Trophoblast cell (in vitro differentiated cells and primary cell): ENCODE measurements around the gene AP1S1.
"Not testable (repeated sequence)": the region's sequence is repeated elsewhere in the genome, so short reads cannot be mapped to it uniquely, and the experiment has no call there.

Experiments
- DNase-seq, 2 donors: peaks; one replicate each; pipeline ENCODE4 v3.0.0-alpha.2; 2016
- H2AFZ ChIP-seq: 2 replicates; pipeline ENCODE4 v1.6.1; 2013; ENCODE audit warnings: low read length, moderate library complexity, mild to moderate bottlenecking; ENCODE audit not compliant: insufficient read depth, poor library complexity
- H2AK5ac ChIP-seq: 2 replicates; pipeline ENCODE4 v1.6.1; 2013; ENCODE audit warnings: mild to moderate bottlenecking, low read length
- H2BK120ac ChIP-seq: 2 replicates; pipeline ENCODE4 v1.6.1; 2013; ENCODE audit warnings: low read length, mild to moderate bottlenecking, moderate library complexity; ENCODE audit not compliant: insufficient read depth, poor library complexity
- H2BK12ac ChIP-seq: 2 replicates; pipeline ENCODE4 v1.6.1; 2013; ENCODE audit warnings: mild to moderate bottlenecking, low read length, moderate library complexity
- H2BK5ac ChIP-seq: 2 replicates; pipeline ENCODE4 v1.6.1; 2013; ENCODE audit warnings: low read length, low read depth, moderate library complexity, mild to moderate bottlenecking; ENCODE audit not compliant: poor library complexity
- H3K14ac ChIP-seq: 2 replicates; pipeline ENCODE4 v1.6.1; 2013; ENCODE audit warnings: mild to moderate bottlenecking, low read length
- H3K18ac ChIP-seq: 2 replicates; pipeline ENCODE4 v1.6.1; 2013; ENCODE audit warnings: mild to moderate bottlenecking, low read length
- H3K23ac ChIP-seq: 2 replicates; pipeline ENCODE4 v1.6.1; 2013; ENCODE audit warnings: low read length
- H3K27ac ChIP-seq: 2 replicates; pipeline ENCODE4 v1.5.1; 2013; ENCODE audit warnings: low read depth, mild to moderate bottlenecking, inconsistent platforms, low read length, moderate library complexity
- H3K27me3 ChIP-seq: 2 replicates; pipeline ENCODE4 v1.6.1; 2013; ENCODE audit warnings: inconsistent platforms, mild to moderate bottlenecking, low read length, moderate library complexity; ENCODE audit not compliant: insufficient read depth
- H3K36me3 ChIP-seq, 2 experiments: 1 replicate in 1 of 2; 2 replicates in 1 of 2; pipeline ENCODE4 v1.6.1; 2013; ENCODE audit warnings: low read length in 2 of 2, mild to moderate bottlenecking in 2 of 2, moderate library complexity in 1 of 2; ENCODE audit not compliant: insufficient read depth in 2 of 2, control insufficient read depth in 1 of 2
- H3K4ac ChIP-seq: 2 replicates; pipeline ENCODE4 v1.6.1; 2013; ENCODE audit warnings: low read depth, mild to moderate bottlenecking, low read length, moderate library complexity
- H3K4me1 ChIP-seq, 2 experiments: 1 replicate in 1 of 2; 2 replicates in 1 of 2; pipeline ENCODE4 v1.6.1; 2013; ENCODE audit warnings: low read length in 2 of 2, mild to moderate bottlenecking in 2 of 2, moderate library complexity in 1 of 2; ENCODE audit not compliant: insufficient read depth in 2 of 2, control insufficient read depth in 1 of 2
- H3K4me2 ChIP-seq: 2 replicates; pipeline ENCODE4 v1.6.1; 2013; ENCODE audit warnings: inconsistent platforms, mild to moderate bottlenecking, low read length, moderate library complexity
- H3K4me3 ChIP-seq: 2 replicates; pipeline ENCODE4 v1.5.1; 2013; ENCODE audit warnings: mild to moderate bottlenecking, low read depth, low read length, inconsistent platforms
- H3K79me1 ChIP-seq: one replicate; pipeline ENCODE4 v1.6.1; 2013; ENCODE audit warnings: low read length
- H3K79me2 ChIP-seq: 2 replicates; pipeline ENCODE4 v1.6.1; 2013; ENCODE audit warnings: low read length, mild to moderate bottlenecking; ENCODE audit not compliant: control insufficient read depth, insufficient read depth, poor library complexity
- H3K9ac ChIP-seq: 2 replicates; pipeline ENCODE4 v1.6.1; 2013; ENCODE audit warnings: mild to moderate bottlenecking, low read length
- H3K9me3 ChIP-seq: 2 replicates; pipeline ENCODE4 v1.6.1; 2013; ENCODE audit warnings: low read depth, mild to moderate bottlenecking, control low read depth, inconsistent platforms, low read length; ENCODE audit not compliant: insufficient read depth
- H4K12ac ChIP-seq: 2 replicates; pipeline ENCODE4 v1.6.1; 2013; ENCODE audit warnings: low read depth, mild to moderate bottlenecking, low read length, moderate library complexity
- H4K8ac ChIP-seq: 2 replicates; pipeline ENCODE4 v1.6.1; 2013; ENCODE audit warnings: low read depth, mild to moderate bottlenecking, low read length, moderate library complexity
- H4K91ac ChIP-seq: one replicate; pipeline ENCODE4 v1.6.1; 2013; ENCODE audit warnings: low read depth, mild to moderate bottlenecking, low read length, moderate library complexity
- WGBS: extraction: QIAGEN DNeasy Blood & Tissue Kit; methylation state at CpG from one replicate; pipeline ENCODE4 v1.1.7; 2013; ENCODE audit warnings: missing lambda C conversion rate; ENCODE audit not compliant: insufficient read length, insufficient coverage; ENCODE audit errors: extremely low coverage; 5-methylcytosine and 5-hydroxymethylcytosine counted together

Gene AP1S1

GRCh38 chr7:101203740-101204738, 49.8 kb downstream of the AP1S1 start:
- H2BK12ac ChIP-seq, H3K23ac ChIP-seq, H4K12ac ChIP-seq, H3K4me3 ChIP-seq, H3K4ac ChIP-seq, H4K8ac ChIP-seq, H2BK5ac ChIP-seq, H4K91ac ChIP-seq, H3K27ac ChIP-seq, H2AK5ac ChIP-seq, H3K79me1 ChIP-seq, H3K27me3 ChIP-seq, H3K9me3 ChIP-seq, H3K9ac ChIP-seq, H2AFZ ChIP-seq, H3K4me2 ChIP-seq, H3K18ac ChIP-seq, H3K79me2 ChIP-seq, H3K14ac ChIP-seq, H2BK120ac ChIP-seq: not testable (repeated sequence)
- Histone ChIP-seq H3K4me1 (peaks cover 4 to 12% of the 10 kb centered on the region in 2 experiments), H3K36me3 (peaks cover 22 to 25% of the 10 kb centered on the region in 2 experiments)
- no CpG with 5 or more reads among the region's 22 CpGs for WGBS
- peak in 1 of 2 donors; percentile 35 for DNase-seq

DNA sequence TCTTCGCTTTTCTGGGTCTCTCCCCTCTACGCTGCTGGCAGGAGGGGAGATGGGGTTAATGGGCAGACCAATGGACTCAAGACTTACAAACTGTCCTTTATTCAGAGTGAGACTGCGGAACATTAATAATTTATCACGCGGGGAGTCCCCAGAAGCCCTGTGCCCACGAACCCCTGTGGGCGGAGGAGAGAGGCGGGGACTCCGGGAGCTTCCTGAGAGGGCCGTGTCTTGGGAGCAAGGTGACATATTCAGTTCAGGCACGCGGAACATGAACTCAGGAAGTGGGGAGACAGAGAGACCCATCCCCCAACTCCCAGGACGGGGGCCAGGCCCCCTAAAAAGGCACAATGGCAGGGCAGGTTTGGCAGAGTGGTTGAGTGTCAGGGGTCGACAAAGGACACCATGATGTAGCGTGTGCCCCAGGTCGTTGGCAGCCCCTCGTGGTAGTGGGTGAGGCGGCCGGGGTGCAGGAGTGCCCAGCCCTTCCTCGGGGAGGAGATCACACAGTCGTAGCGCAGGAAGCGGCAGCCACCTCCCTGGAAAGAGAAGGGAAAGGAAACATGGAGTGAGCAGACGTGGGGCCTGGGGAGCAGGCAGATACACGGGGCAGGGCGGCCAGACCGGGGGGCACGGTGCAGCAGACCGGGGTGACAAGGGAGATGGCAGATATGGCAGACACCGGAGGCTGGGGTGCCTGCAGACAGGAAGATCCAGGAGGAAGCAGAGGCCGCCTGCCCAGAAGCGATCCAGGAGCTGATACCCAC, 51.8 kb downstream of the AP1S1 start:
- Histone ChIP-seq H4K91ac (no peak overlapping the region), H3K4me3 (no peak overlapping the region), H3K36me3 (peaks cover 37 to 42% of the 10 kb centered on the region in 2 experiments), H2BK120ac (no peak overlapping the region), H4K12ac (no peak overlapping the region), H3K9me3 (peaks cover 3% of the 10 kb centered on the region), H4K8ac (no peak overlapping the region), H3K4ac (no peak overlapping the region), H2BK12ac (no peak overlapping the region), H3K27ac (no peak overlapping the region), H3K79me1 (no peaks in the 10 kb centered on the region), H3K4me1 (peaks cover under 1 to 6% of the 10 kb centered on the region in 2 experiments), H3K4me2 (no peak overlapping the region), H3K14ac (no peak overlapping the region), H3K18ac (no peak overlapping the region), H2AFZ (no peak overlapping the region), H3K23ac (no peak overlapping the region), H3K9ac (no peak overlapping the region), H2AK5ac (no peak overlapping the region), H3K79me2 (no peaks in the 10 kb centered on the region), H3K27me3 (peaks cover 6% of the 10 kb centered on the region), H2BK5ac (no peak overlapping the region)
- DNase-seq: no peak
- no CpG with 5 or more reads among the region's 32 CpGs for WGBS

DNA sequence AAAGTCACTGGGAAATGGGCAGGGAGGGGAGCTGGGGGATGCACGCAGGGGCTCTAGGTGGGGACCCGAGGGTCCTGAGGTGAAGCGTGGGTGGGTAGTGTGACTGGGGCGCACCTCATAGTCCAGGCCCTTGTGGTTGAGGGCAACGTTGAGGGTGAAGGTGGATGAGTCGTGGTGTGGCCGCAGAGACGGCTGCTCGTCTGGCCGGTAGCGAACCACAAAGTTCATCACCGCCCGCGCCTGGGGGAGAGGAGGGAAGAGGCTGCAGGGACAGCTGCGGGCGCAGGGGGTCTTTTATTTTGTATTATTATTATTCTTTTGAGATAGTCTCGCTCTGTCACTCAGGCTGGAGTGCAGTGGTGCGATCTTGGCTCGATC, 52.4 kb downstream of the AP1S1 start:
- Histone ChIP-seq H3K18ac (no peak overlapping the region), H3K9me3 (peaks cover 3% of the 10 kb centered on the region), H2BK5ac (no peak overlapping the region), H2BK12ac (no peak overlapping the region), H3K27me3 (peaks cover 5% of the 10 kb centered on the region), H3K4me1 (peaks cover 0 to 4% of the 10 kb centered on the region in 2 experiments), H4K91ac (no peak overlapping the region), H3K4me3 (peak overlapping the region; percentile 60), H3K9ac (no peak overlapping the region), H3K14ac (no peak overlapping the region), H4K8ac (no peak overlapping the region), H3K27ac (no peak overlapping the region), H3K23ac (no peak overlapping the region), H2AK5ac (no peak overlapping the region), H3K4ac (no peak overlapping the region), H3K79me1 (no peaks in the 10 kb centered on the region), H2AFZ (no peak overlapping the region), H3K4me2 (no peak overlapping the region), H4K12ac (no peak overlapping the region), H3K36me3 (peaks cover 42 to 48% of the 10 kb centered on the region in 2 experiments), H2BK120ac (no peak overlapping the region), H3K79me2 (no peaks in the 10 kb centered on the region)
- no peak for DNase-seq
- WGBS: no CpG with 5 or more reads among the region's 19 CpGs

- no CpG with 5 or more reads among the region's 17 CpGs for WGBS
- H3K23ac ChIP-seq: no peak overlapping the region
- no peak overlapping the region for H3K4me2 ChIP-seq
- H3K27ac ChIP-seq: no peak overlapping the region
- no peak overlapping the region for H2AFZ ChIP-seq
- H3K14ac ChIP-seq: no peak overlapping the region
- no peak overlapping the region for H4K8ac ChIP-seq
- H3K27me3 ChIP-seq: no peaks in the 10 kb centered on the region
- DNase-seq: no peak
- peaks cover 2% of the 10 kb centered on the region for H3K9me3 ChIP-seq
- no peak overlapping the region for H2BK5ac ChIP-seq
- no peak overlapping the region for H3K4ac ChIP-seq
- no peak overlapping the region for H3K4me3 ChIP-seq
- no peak overlapping the region for H2BK120ac ChIP-seq
- no peaks in the 10 kb centered on the region for H3K79me2 ChIP-seq
- H3K18ac ChIP-seq: no peak overlapping the region
- H4K91ac ChIP-seq: no peak overlapping the region
- no peak overlapping the region for H2BK12ac ChIP-seq
- no peak overlapping the region for H3K9ac ChIP-seq
- H2AK5ac ChIP-seq: no peak overlapping the region
- no peaks in the 10 kb centered on the region for H3K4me1 ChIP-seq
- H4K12ac ChIP-seq: no peak overlapping the region
- peaks cover 48 to 56% of the 10 kb centered on the region in 2 experiments for H3K36me3 ChIP-seq
- H3K79me1 ChIP-seq: no peaks in the 10 kb centered on the region
Measured at GRCh38 chr7:101207459-101207858, 53.2 kb downstream of the AP1S1 start.
